H9 (cell line): ENCODE results near the gene RPS6KA1. TPM values are rescaled to one million over a fixed set of nuclear protein-coding genes. Genes with fewer than 3 reads are reported as not detected.

Source experiments
- DNase-seq: peaks from one replicate; pipeline ENCODE4 v3.0.0-alpha.2; 2017
- H2AFZ ChIP-seq: one replicate; pipeline ENCODE4 v1.6.1; 2013; ENCODE audit warnings: mild to moderate bottlenecking, low read length, control low read depth, moderate library complexity
- H2AK5ac ChIP-seq: 2 replicates; pipeline ENCODE4 v1.6.1; 2013; ENCODE audit warnings: low read length, control low read depth, mixed read lengths; ENCODE audit not compliant: insufficient read length
- H2BK120ac ChIP-seq: one replicate; pipeline ENCODE4 v1.6.1; 2013; ENCODE audit warnings: low read depth, mild to moderate bottlenecking, low read length, control low read depth, inconsistent platforms; ENCODE audit not compliant: poor library complexity, severe bottlenecking
- H2BK12ac ChIP-seq: 2 replicates; pipeline ENCODE4 v1.6.1; 2013; ENCODE audit warnings: low read length, control low read depth, mixed read lengths, low read depth; ENCODE audit not compliant: insufficient read length
- H2BK15ac ChIP-seq: 2 replicates; pipeline ENCODE4 v1.6.1; 2013; ENCODE audit warnings: low read depth, low read length, control low read depth
- H2BK20ac ChIP-seq: one replicate; pipeline ENCODE4 v1.6.1; 2013; ENCODE audit warnings: low read depth, mild to moderate bottlenecking, low read length, control low read depth, inconsistent platforms; ENCODE audit not compliant: poor library complexity, severe bottlenecking
- H2BK5ac ChIP-seq: 2 replicates; pipeline ENCODE4 v1.6.1; 2013; ENCODE audit warnings: low read length, control low read depth, mixed read lengths; ENCODE audit not compliant: insufficient read length
- H3K14ac ChIP-seq: 2 replicates; pipeline ENCODE4 v1.6.1; 2013; ENCODE audit warnings: low read length, control low read depth; ENCODE audit not compliant: insufficient read depth
- H3K18ac ChIP-seq: 2 replicates; pipeline ENCODE4 v1.6.1; 2013; ENCODE audit warnings: low read depth, mild to moderate bottlenecking, mixed read lengths, low read length, control low read depth; ENCODE audit not compliant: insufficient read length
- H3K23ac ChIP-seq: 2 replicates; pipeline ENCODE4 v1.6.1; 2013; ENCODE audit warnings: low read length, control low read depth, mixed read lengths, low read depth; ENCODE audit not compliant: insufficient read length
- H3K23me2 ChIP-seq: 2 replicates; pipeline ENCODE4 v1.6.1; 2013; ENCODE audit warnings: low read depth, mild to moderate bottlenecking, mixed read lengths, low read length, control low read depth; ENCODE audit not compliant: insufficient read length, poor library complexity, severe bottlenecking
- H3K27ac ChIP-seq: 2 replicates; pipeline ENCODE4 v1.5.1; 2013; ENCODE audit warnings: low read length, control low read depth, mixed read lengths, low read depth; ENCODE audit not compliant: insufficient read length
- H3K27me3 ChIP-seq: 2 replicates; pipeline ENCODE4 v1.6.1; 2013; ENCODE audit warnings: low read length, control low read depth, inconsistent platforms; ENCODE audit not compliant: insufficient read depth
- H3K4ac ChIP-seq: 2 replicates; pipeline ENCODE4 v1.6.1; 2013; ENCODE audit warnings: low read depth, mild to moderate bottlenecking, control low read depth, inconsistent platforms, low read length, moderate library complexity
- H3K4me1 ChIP-seq: 2 replicates; pipeline ENCODE4 v1.6.1; 2013; ENCODE audit warnings: low read length, control low read depth, inconsistent platforms; ENCODE audit not compliant: insufficient read depth
- H3K4me2 ChIP-seq: 2 replicates; pipeline ENCODE4 v1.6.1; 2013; ENCODE audit warnings: low read length, control low read depth, mixed read lengths; ENCODE audit not compliant: insufficient read length, insufficient read depth
- H3K56ac ChIP-seq: 2 replicates; pipeline ENCODE4 v1.6.1; 2013; ENCODE audit warnings: low read depth, mild to moderate bottlenecking, mixed read lengths, low read length, control low read depth; ENCODE audit not compliant: insufficient read length
- H3K79me1 ChIP-seq: 2 replicates; pipeline ENCODE4 v1.6.1; 2013; ENCODE audit warnings: low read depth, mild to moderate bottlenecking, moderate library complexity, low read length, control low read depth, inconsistent platforms; ENCODE audit not compliant: insufficient read depth, poor library complexity, severe bottlenecking
- H3K79me2 ChIP-seq: 2 replicates; pipeline ENCODE4 v1.6.1; 2013; ENCODE audit warnings: low read length, control low read depth, inconsistent platforms; ENCODE audit not compliant: insufficient read depth
- H3K9ac ChIP-seq: 2 replicates; pipeline ENCODE4 v1.6.1; 2013; ENCODE audit warnings: low read length, control low read depth, mixed read lengths; ENCODE audit not compliant: insufficient read length; ENCODE audit errors: extremely low read depth
- H3K9me3 ChIP-seq: one replicate; pipeline ENCODE4 v1.6.1; 2013; ENCODE audit warnings: low read depth, low read length, inconsistent platforms; ENCODE audit not compliant: control insufficient read depth
- H3T11ph ChIP-seq: one replicate; pipeline ENCODE4 v1.6.1; 2013; ENCODE audit warnings: mild to moderate bottlenecking, low read length, control low read depth, inconsistent platforms
- H4K20me1 ChIP-seq: one replicate; pipeline ENCODE4 v1.6.1; 2013; ENCODE audit not compliant: control insufficient read depth, insufficient read length, insufficient read depth
- H4K5ac ChIP-seq: 2 replicates; pipeline ENCODE4 v1.6.1; 2013; ENCODE audit warnings: low read depth, mild to moderate bottlenecking, mixed read lengths, low read length, control low read depth; ENCODE audit not compliant: insufficient read length
- H4K8ac ChIP-seq: replicated peaks from 2 replicates; pipeline ENCODE4 v1.6.1; 2013; ENCODE audit warnings: low read length, control low read depth, mixed read lengths, low read depth; ENCODE audit not compliant: insufficient read length
- H4K91ac ChIP-seq: 2 replicates; pipeline ENCODE4 v1.6.1; 2013; ENCODE audit warnings: low read depth, mild to moderate bottlenecking, moderate library complexity, mixed read lengths, low read length, control low read depth; ENCODE audit not compliant: insufficient read length
- H3K27ac Mint-ChIP-seq, 3 experiments: 2 replicates in 2 of 3; 3 replicates in 1 of 3; pipeline ENCODE4 v1.8.0; 2020 to 2021; ENCODE audit warnings: mixed read lengths in 3 of 3, mild to moderate bottlenecking in 1 of 3, moderate library complexity in 1 of 3
- H3K27me3 Mint-ChIP-seq: 2 replicates; pipeline ENCODE4 v1.8.0; 2021; ENCODE audit warnings: low read depth, mild to moderate bottlenecking, moderate library complexity, mixed read lengths
- H3K36me3 Mint-ChIP-seq, 3 experiments: 2 replicates in 2 of 3; 3 replicates in 1 of 3; pipeline ENCODE4 v1.8.0; 2020 to 2021; ENCODE audit warnings: low read depth in 3 of 3, mixed read lengths in 3 of 3; ENCODE audit not compliant: insufficient read depth in 1 of 3
- H3K4me1 Mint-ChIP-seq, 2 experiments: 2 replicates each; pipeline ENCODE4 v1.8.0; 2020; ENCODE audit warnings: mixed read lengths in 2 of 2
- H3K4me3 Mint-ChIP-seq, 2 experiments: 2 replicates in 1 of 2; 3 replicates in 1 of 2; pipeline ENCODE4 v1.8.0; 2020 to 2021; ENCODE audit warnings: mild to moderate bottlenecking in 2 of 2, mixed read lengths in 2 of 2, moderate library complexity in 1 of 2
- H3K9me3 Mint-ChIP-seq, 2 experiments: 2 replicates in 1 of 2; 3 replicates in 1 of 2; pipeline ENCODE4 v1.8.0; 2020; ENCODE audit warnings: mild to moderate bottlenecking in 2 of 2, mixed read lengths in 2 of 2, moderate library complexity in 1 of 2
- WGBS: extraction: QIAGEN DNeasy Blood & Tissue Kit; methylation state at CpG from one replicate; pipeline ENCODE4 v1.1.7; 2013; ENCODE audit warnings: missing lambda C conversion rate, low lambda C conversion rate, mixed read lengths; ENCODE audit not compliant: insufficient read length; ENCODE audit errors: extremely low coverage; 5-methylcytosine and 5-hydroxymethylcytosine counted together
- total RNA-seq: library from RNA; stranded (reverse); gene quantifications from 2 replicates; pipeline ENCODE4 v1.2.1, GENCODE V29; 2021
- TF ChIP-seq, protein P1 (sequence below): fragments of 200-600 bp; sonication (generic); conservative IDR thresholded peaks from 3 replicates; pipeline ENCODE4 v1.8.0; 2021; ENCODE audit warnings: antibody characterized with exemption, mild to moderate bottlenecking

The RPS6KA1 gene
- total RNA-seq, 1 experiment from 2014 or later: 45.3 TPM

DNA sequence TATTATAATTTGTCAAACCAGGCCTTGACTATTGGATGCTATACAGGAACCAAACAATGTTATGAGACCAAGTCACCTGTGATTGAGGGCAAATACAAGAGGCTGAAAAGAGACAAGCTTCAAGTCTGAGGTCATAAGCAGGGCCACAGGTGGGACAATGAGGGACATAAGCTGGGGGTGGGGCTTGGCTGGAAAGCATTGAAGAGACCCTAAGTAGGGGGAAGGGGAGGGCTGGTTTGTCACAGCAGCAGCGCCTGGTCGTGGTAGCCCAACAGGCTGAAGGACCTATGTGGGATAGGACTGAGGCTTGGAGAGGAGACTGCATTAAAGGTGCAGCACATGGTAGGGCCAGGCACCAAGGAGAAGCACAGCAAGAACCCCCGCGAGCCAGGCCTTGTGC is 39.4 kb upstream of the RPS6KA1 start:
- H4K5ac ChIP-seq: no peak overlapping the region
- no peaks in the 10 kb centered on the region; the same call in none of the 2 replicates for H3K27me3 Mint-ChIP-seq
- no peaks in the 10 kb centered on the region for H3K9me3 ChIP-seq
- no peaks in the 10 kb centered on the region for H3K79me1 ChIP-seq
- no peak overlapping the region for H4K91ac ChIP-seq
- no peak overlapping the region for H2AK5ac ChIP-seq
- peak overlapping the region in 1 of 3 experiments; percentile 48; a peak in 1 of 7 replicates for H3K27ac Mint-ChIP-seq
- no peak overlapping the region for H2BK120ac ChIP-seq
- no peak overlapping the region for H2BK20ac ChIP-seq
- no peak overlapping the region for H3T11ph ChIP-seq
- no peaks in the 10 kb centered on the region for H4K20me1 ChIP-seq
- no peak overlapping the region for H3K4me3 Mint-ChIP-seq
- H2BK12ac ChIP-seq: no peak overlapping the region
- H2AFZ ChIP-seq: no peak overlapping the region
- no peak overlapping the region for H2BK15ac ChIP-seq
- no peak overlapping the region for H3K27ac ChIP-seq
- H3K23me2 ChIP-seq: no peaks in the 10 kb centered on the region
- no peak overlapping the region for H2BK5ac ChIP-seq
- H3K4ac ChIP-seq: no peak overlapping the region
- H3K9me3 Mint-ChIP-seq: no peaks in the 10 kb centered on the region
- WGBS: no CpG with 5 or more reads among the region's 4 CpGs
- no peaks in the 10 kb centered on the region for H3K36me3 Mint-ChIP-seq
- peaks cover 5 to 11% of the 10 kb centered on the region in 2 experiments; a peak in 2 of 4 replicates for H3K4me1 Mint-ChIP-seq
- H3K27me3 ChIP-seq: no peaks in the 10 kb centered on the region
- no peak overlapping the region for H3K9ac ChIP-seq
- H3K14ac ChIP-seq: no peak overlapping the region
- H3K23ac ChIP-seq: no peak overlapping the region
- H3K56ac ChIP-seq: no peak overlapping the region
- no peak overlapping the region for H4K8ac ChIP-seq
- DNase-seq: no peak
- TF ChIP-seq, protein P1, sequence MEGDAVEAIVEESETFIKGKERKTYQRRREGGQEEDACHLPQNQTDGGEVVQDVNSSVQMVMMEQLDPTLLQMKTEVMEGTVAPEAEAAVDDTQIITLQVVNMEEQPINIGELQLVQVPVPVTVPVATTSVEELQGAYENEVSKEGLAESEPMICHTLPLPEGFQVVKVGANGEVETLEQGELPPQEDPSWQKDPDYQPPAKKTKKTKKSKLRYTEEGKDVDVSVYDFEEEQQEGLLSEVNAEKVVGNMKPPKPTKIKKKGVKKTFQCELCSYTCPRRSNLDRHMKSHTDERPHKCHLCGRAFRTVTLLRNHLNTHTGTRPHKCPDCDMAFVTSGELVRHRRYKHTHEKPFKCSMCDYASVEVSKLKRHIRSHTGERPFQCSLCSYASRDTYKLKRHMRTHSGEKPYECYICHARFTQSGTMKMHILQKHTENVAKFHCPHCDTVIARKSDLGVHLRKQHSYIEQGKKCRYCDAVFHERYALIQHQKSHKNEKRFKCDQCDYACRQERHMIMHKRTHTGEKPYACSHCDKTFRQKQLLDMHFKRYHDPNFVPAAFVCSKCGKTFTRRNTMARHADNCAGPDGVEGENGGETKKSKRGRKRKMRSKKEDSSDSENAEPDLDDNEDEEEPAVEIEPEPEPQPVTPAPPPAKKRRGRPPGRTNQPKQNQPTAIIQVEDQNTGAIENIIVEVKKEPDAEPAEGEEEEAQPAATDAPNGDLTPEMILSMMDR: no peak
- no peaks in the 10 kb centered on the region for H3K4me1 ChIP-seq
- H3K18ac ChIP-seq: no peak overlapping the region
- no peaks in the 10 kb centered on the region for H3K79me2 ChIP-seq
- no peak overlapping the region for H3K4me2 ChIP-seq
